Bronchial epithelial cell (primary cell): Measurements from ENCODE around the gene AMOTL1. TPM values are rescaled to one million over a fixed set of nuclear protein-coding genes. Genes with fewer than 3 reads are reported as not detected.

Experiments used
- DNase-seq: peaks from one replicate; pipeline ENCODE4 v3.0.0-alpha.2; 2010; ENCODE audit warnings: low read depth
- FAIRE-seq: peaks from 2 replicates; lab custom pipeline; 2011; peaks lifted over from hg19 to GRCh38; lab: Jason Lieb, UNC
- H3K27me3 ChIP-seq: 2 replicates; pipeline ENCODE4 v1.5.1; 2011; ENCODE audit warnings: low read length; ENCODE audit not compliant: control insufficient read depth, insufficient read depth
- H3K36me3 ChIP-seq: 2 replicates; pipeline ENCODE4 v1.5.1; 2011; ENCODE audit warnings: low read length; ENCODE audit not compliant: control insufficient read depth, insufficient read depth
- H3K4me3 ChIP-seq: 2 replicates; pipeline ENCODE4 v1.5.1; 2011; ENCODE audit warnings: mild to moderate bottlenecking, low read depth, low read length, control low read depth
- total RNA-seq: library from RNA; depleted of rRNA; stranded (reverse); fragments of >200 nt; gene quantifications from 2 replicates; pipeline ENCODE4 v1.2.1, GENCODE V29; 2014
- TF ChIP-seq, protein P1 (sequence below): IDR thresholded peaks from 2 replicates; pipeline ENCODE4 v1.5.1; 2011; ENCODE audit warnings: mild to moderate bottlenecking, moderate library complexity, low read length, control low read depth, inconsistent platforms; ENCODE audit not compliant: insufficient read depth, severe bottlenecking

Gene AMOTL1
- total RNA-seq, 1 donor from 2014 or later, result 64.8 TPM

GRCh38 chr11:94767291-94767690 lies 865 bp upstream of the AMOTL1 start:
- no peak for FAIRE-seq
- no peak for DNase-seq
- peaks cover 2% of the 10 kb centered on the region for H3K36me3 ChIP-seq
- H3K27me3 ChIP-seq, result no peaks in the 10 kb centered on the region
- TF ChIP-seq, protein P1, sequence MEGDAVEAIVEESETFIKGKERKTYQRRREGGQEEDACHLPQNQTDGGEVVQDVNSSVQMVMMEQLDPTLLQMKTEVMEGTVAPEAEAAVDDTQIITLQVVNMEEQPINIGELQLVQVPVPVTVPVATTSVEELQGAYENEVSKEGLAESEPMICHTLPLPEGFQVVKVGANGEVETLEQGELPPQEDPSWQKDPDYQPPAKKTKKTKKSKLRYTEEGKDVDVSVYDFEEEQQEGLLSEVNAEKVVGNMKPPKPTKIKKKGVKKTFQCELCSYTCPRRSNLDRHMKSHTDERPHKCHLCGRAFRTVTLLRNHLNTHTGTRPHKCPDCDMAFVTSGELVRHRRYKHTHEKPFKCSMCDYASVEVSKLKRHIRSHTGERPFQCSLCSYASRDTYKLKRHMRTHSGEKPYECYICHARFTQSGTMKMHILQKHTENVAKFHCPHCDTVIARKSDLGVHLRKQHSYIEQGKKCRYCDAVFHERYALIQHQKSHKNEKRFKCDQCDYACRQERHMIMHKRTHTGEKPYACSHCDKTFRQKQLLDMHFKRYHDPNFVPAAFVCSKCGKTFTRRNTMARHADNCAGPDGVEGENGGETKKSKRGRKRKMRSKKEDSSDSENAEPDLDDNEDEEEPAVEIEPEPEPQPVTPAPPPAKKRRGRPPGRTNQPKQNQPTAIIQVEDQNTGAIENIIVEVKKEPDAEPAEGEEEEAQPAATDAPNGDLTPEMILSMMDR, result no peak
- H3K4me3 ChIP-seq, result no peak overlapping the region

GRCh38 chr11:94768602-94769541 lies 716 bp downstream of the AMOTL1 start:
- FAIRE-seq (no peak), DNase-seq (no peak)
- TF ChIP-seq, protein P1, result no peak

GRCh38 chr11:94769880-94770279 lies 1.7 kb downstream of the AMOTL1 start:
- H3K36me3 ChIP-seq, result no peaks in the 10 kb centered on the region
- no peak for DNase-seq
- H3K4me3 ChIP-seq, result peak overlapping the region; percentile 63
- TF ChIP-seq, protein P1, result no peak
- no peaks in the 10 kb centered on the region for H3K27me3 ChIP-seq
- no peak for FAIRE-seq

More at GRCh38 chr11:94768602-94769541, 716 bp downstream of the AMOTL1 start:
- Histone ChIP-seq H3K27me3 (no peaks in the 10 kb centered on the region), H3K36me3 (peaks cover 1% of the 10 kb centered on the region), H3K4me3 (peak overlapping the region; percentile 63)

DNA sequence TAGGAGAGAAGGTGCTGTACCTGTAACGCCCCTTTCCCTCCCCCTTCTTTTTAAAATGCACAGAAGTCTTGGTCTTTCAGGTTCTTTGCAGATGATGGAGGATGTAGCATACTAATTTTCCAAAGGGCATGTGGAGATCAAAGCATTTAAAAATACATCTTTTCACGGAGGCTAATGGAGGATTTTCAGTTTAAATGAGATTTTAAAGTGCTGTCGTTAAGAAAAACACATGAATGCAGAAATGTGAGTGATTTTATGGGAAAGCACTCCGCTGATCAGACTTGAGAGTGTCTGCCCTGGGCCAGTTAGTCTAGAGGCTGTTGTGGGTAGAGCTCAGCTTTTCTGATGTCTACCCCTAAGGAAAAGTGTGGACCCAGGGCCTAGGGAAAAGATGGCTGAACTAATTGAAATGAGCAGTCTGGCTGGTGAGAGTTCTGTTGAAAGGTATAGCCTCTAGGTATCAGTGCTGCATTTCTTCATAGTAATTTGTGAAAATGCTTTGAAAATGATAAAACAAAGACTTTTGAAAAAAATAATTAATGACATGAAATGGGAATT lies 2.5 kb downstream of the AMOTL1 start:
- no peaks in the 10 kb centered on the region for H3K36me3 ChIP-seq
- no peak for FAIRE-seq
- H3K27me3 ChIP-seq, result no peaks in the 10 kb centered on the region
- TF ChIP-seq, protein P1, result no peak
- no peak overlapping the region for H3K4me3 ChIP-seq
- no peak for DNase-seq

DNA sequence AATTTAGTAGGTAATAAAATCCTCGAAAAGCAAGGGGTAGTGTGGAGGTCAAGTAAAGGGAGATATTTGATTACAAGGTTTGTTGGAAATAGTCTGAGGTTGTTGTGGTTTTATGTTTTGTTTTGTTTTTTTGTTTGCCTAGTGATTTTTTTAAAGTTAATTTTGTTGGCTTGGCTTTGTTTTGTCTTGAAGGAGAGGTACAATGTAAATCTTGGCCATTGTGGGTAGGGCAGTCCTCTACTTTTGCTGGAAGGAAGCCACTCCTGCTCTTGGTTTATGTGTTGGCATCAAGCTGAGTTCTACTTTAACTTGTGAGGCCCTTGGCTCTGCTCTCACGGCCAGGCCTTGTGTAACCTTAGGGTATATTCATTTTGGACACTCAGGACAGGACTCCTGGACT lies 3.2 kb downstream of the AMOTL1 start:
- Histone ChIP-seq H3K4me3 (no peak overlapping the region), H3K36me3 (no peaks in the 10 kb centered on the region), H3K27me3 (no peaks in the 10 kb centered on the region)
- TF ChIP-seq, protein P1, result no peak
- FAIRE-seq (no peak), DNase-seq (no peak)
